Naive B cell (primary cell): ENCODE results near the gene MAJIN. TPM values are rescaled to one million over a fixed set of nuclear protein-coding genes. Genes with fewer than 3 reads are reported as not detected.
"Not testable (repeated sequence)": the region's sequence is repeated elsewhere in the genome, so short reads cannot be mapped to it uniquely, and the experiment has no call there.

Source experiments
- ATAC-seq, 2 donors: fragments of 150-1000 bp; cut with Tn5 transposase; 2 replicates each; pipeline ENCODE4 v1.10.0; 2021; ENCODE audit warnings: low read depth in 2 of 2, mild to moderate bottlenecking in 2 of 2, moderate library complexity in 2 of 2
- DNase-seq: peaks from one replicate; pipeline ENCODE4 v3.0.0; 2022
- H3K27ac Mint-ChIP-seq, 6 donors: one replicate each; pipeline ENCODE4 v1.8.0; 2020 to 2022; ENCODE audit warnings: mild to moderate bottlenecking in 6 of 6, mixed read lengths in 6 of 6, moderate library complexity in 5 of 6, inconsistent platforms in 2 of 6
- H3K27me3 Mint-ChIP-seq, 3 donors: one replicate each; pipeline ENCODE4 v1.8.0; 2021 to 2022; ENCODE audit warnings: mixed read lengths in 3 of 3, mild to moderate bottlenecking in 1 of 3
- H3K36me3 Mint-ChIP-seq, 2 donors: one replicate each; pipeline ENCODE4 v1.8.0; 2020 to 2022; ENCODE audit warnings: mixed read lengths in 2 of 2, inconsistent platforms in 1 of 2, mild to moderate bottlenecking in 1 of 2
- H3K4me1 Mint-ChIP-seq, 3 donors: one replicate each; pipeline ENCODE4 v1.8.0; 2020 to 2022; ENCODE audit warnings: mixed read lengths in 3 of 3, inconsistent platforms in 1 of 3, mild to moderate bottlenecking in 1 of 3, moderate library complexity in 1 of 3
- H3K4me3 Mint-ChIP-seq, 8 donors: one replicate each; pipeline ENCODE4 v1.8.0; 2020 to 2022; ENCODE audit warnings: mild to moderate bottlenecking in 8 of 8, mixed read lengths in 8 of 8, moderate library complexity in 8 of 8, inconsistent platforms in 2 of 8
- H3K9me3 Mint-ChIP-seq, 7 donors: one replicate each; pipeline ENCODE4 v1.8.0; 2020 to 2022; ENCODE audit warnings: mixed read lengths in 7 of 7, mild to moderate bottlenecking in 5 of 7, inconsistent platforms in 2 of 7, moderate library complexity in 1 of 7
- polyA plus RNA-seq, 6 donors: library from polyadenylated mRNA; unstranded; fragments of 300-500 nt; fragmentation: Illumina TruSeq; gene quantifications; one replicate each; pipeline ENCODE4 v1.2.3, GENCODE V29; 2021; ENCODE audit warnings: low read depth in 6 of 6

The MAJIN gene
- polyA plus RNA-seq, 6 donors from 2014 or later, result 0.48 to 1.7 (median 1.1) TPM; not detected in 2

- DNase-seq (no peak), ATAC-seq (no peak)
- H3K4me3 Mint-ChIP-seq, result no peak overlapping the region
- H3K4me1 Mint-ChIP-seq, result peaks cover 0 to 3% (median under 1%) of the 10 kb centered on the region in 3 donors
- H3K36me3 Mint-ChIP-seq, result no peaks in the 10 kb centered on the region
- no peaks in the 10 kb centered on the region for H3K27me3 Mint-ChIP-seq
- no peaks in the 10 kb centered on the region for H3K9me3 Mint-ChIP-seq
- no peak overlapping the region for H3K27ac Mint-ChIP-seq
Measured at GRCh38 chr11:65003282-65003681, 31.4 kb upstream of the MAJIN start.

GRCh38 chr11:65002706-65003105, 30.8 kb upstream of the MAJIN start:
- Mint-ChIP-seq H3K27ac (no peak overlapping the region), H3K36me3 (no peaks in the 10 kb centered on the region), H3K4me3 (no peak overlapping the region), H3K4me1 (peaks cover 0 to 3% (median 3%) of the 10 kb centered on the region in 3 donors), H3K27me3 (no peaks in the 10 kb centered on the region), H3K9me3 (no peaks in the 10 kb centered on the region)
- ATAC-seq, result no peak
- no peak for DNase-seq

GRCh38 chr11:64999478-64999877, 27.6 kb upstream of the MAJIN start:
- no peaks in the 10 kb centered on the region for H3K36me3 Mint-ChIP-seq
- peak overlapping the region in 1 of 6 donors; percentile 53 for H3K27ac Mint-ChIP-seq
- no peak overlapping the region for H3K4me3 Mint-ChIP-seq
- no peaks in the 10 kb centered on the region for H3K27me3 Mint-ChIP-seq
- H3K9me3 Mint-ChIP-seq, result no peaks in the 10 kb centered on the region
- H3K4me1 Mint-ChIP-seq, result peaks cover 11 to 19% (median 13%) of the 10 kb centered on the region in 3 donors
- DNase-seq, result no peak
- ATAC-seq, result no peak

GRCh38 chr11:64998690-64999431, 27.0 kb upstream of the MAJIN start:
- no peaks in the 10 kb centered on the region for H3K36me3 Mint-ChIP-seq
- no peak for DNase-seq
- ATAC-seq, result no peak
- H3K9me3 Mint-ChIP-seq, result no peaks in the 10 kb centered on the region
- H3K27me3 Mint-ChIP-seq, result no peaks in the 10 kb centered on the region
- peak overlapping the region in 3 of 6 donors; percentile 37 to 59 (median 53) for H3K27ac Mint-ChIP-seq
- H3K4me3 Mint-ChIP-seq, result peak overlapping the region in 1 of 8 donors; percentile 15
- H3K4me1 Mint-ChIP-seq, result peaks cover 13 to 19% (median 17%) of the 10 kb centered on the region in 3 donors

- Mint-ChIP-seq H3K27me3 (no peaks in the 10 kb centered on the region), H3K36me3 (no peaks in the 10 kb centered on the region), H3K4me3 (peak overlapping the region in 1 of 8 donors; percentile 13), H3K4me1 (peaks cover 13 to 19% (median 17%) of the 10 kb centered on the region in 3 donors), H3K27ac (peak overlapping the region in 1 of 6 donors; percentile 51), H3K9me3 (no peaks in the 10 kb centered on the region)
- no peak for ATAC-seq
- DNase-seq, result no peak
Measured at GRCh38 chr11:64998141-64998540, 26.2 kb upstream of the MAJIN start.

- peak within 1 kb of the TSS; percentile 63 to 94 (median 87) for H3K4me3 Mint-ChIP-seq
- DNase-seq (peak; percentile 31), ATAC-seq (peak; percentile 87 to 88)
- H3K9me3 Mint-ChIP-seq, result no peaks in the 10 kb centered on the region
- no peaks in the 10 kb centered on the region for H3K36me3 Mint-ChIP-seq
- peaks cover 21 to 25% (median 25%) of the 10 kb centered on the region in 3 donors for H3K4me1 Mint-ChIP-seq
- no peaks in the 10 kb centered on the region for H3K27me3 Mint-ChIP-seq
- H3K27ac Mint-ChIP-seq, result peak within 1 kb of the TSS in 5 of 6 donors; percentile 54 to 94 (median 78)
Measured at GRCh38 chr11:64996710-64997380, 24.9 kb upstream of the MAJIN start, which contains the start of gene BATF2. Gene BATF2, minus strand, starts transcription at chr11:64996971. Its CDS starts 57 bp downstream, at chr11:64996914.

- Mint-ChIP-seq H3K9me3 (no peaks in the 10 kb centered on the region), H3K27ac (peak overlapping the region in 4 of 6 donors; percentile 33 to 92 (median 84)), H3K4me3 (peak overlapping the region; percentile 63 to 94 (median 87)), H3K4me1 (peaks cover 26 to 31% (median 30%) of the 10 kb centered on the region in 3 donors), H3K27me3 (no peaks in the 10 kb centered on the region), H3K36me3 (no peaks in the 10 kb centered on the region)
- DNase-seq (no peak), ATAC-seq (no peak)
Measured at GRCh38 chr11:64996327-64996709, 24.4 kb upstream of the MAJIN start.

- no peak overlapping the region for H3K4me3 Mint-ChIP-seq
- H3K4me1 Mint-ChIP-seq, result peaks cover 44 to 48% (median 46%) of the 10 kb centered on the region in 3 donors
- DNase-seq (no peak), ATAC-seq (no peak)
- H3K27ac Mint-ChIP-seq, result no peak overlapping the region
- no peaks in the 10 kb centered on the region for H3K36me3 Mint-ChIP-seq
- no peaks in the 10 kb centered on the region for H3K27me3 Mint-ChIP-seq
- H3K9me3 Mint-ChIP-seq, result no peaks in the 10 kb centered on the region
Measured at GRCh38 chr11:64994318-64994717, 22.4 kb upstream of the MAJIN start.

GRCh38 chr11:64990222-64990923, 18.5 kb upstream of the MAJIN start:
- peak overlapping the region; percentile 12 to 91 (median 81) for H3K4me3 Mint-ChIP-seq
- peaks cover 53 to 62% (median 59%) of the 10 kb centered on the region in 3 donors for H3K4me1 Mint-ChIP-seq
- DNase-seq, result peak; percentile 51
- no peaks in the 10 kb centered on the region for H3K36me3 Mint-ChIP-seq
- no peaks in the 10 kb centered on the region for H3K27me3 Mint-ChIP-seq
- peak; percentile 89 for ATAC-seq
- H3K27ac Mint-ChIP-seq, result peak overlapping the region; percentile 1 to 94 (median 86)
- H3K9me3 Mint-ChIP-seq, result peaks cover 0 to 2% (median 0%) of the 10 kb centered on the region in 7 donors

GRCh38 chr11:64989416-64989815, 17.5 kb upstream of the MAJIN start:
- DNase-seq (no peak), ATAC-seq (no peak)
- peaks cover 62 to 71% (median 68%) of the 10 kb centered on the region in 3 donors for H3K4me1 Mint-ChIP-seq
- H3K36me3 Mint-ChIP-seq, result no peaks in the 10 kb centered on the region
- H3K27me3 Mint-ChIP-seq, result no peaks in the 10 kb centered on the region
- peak overlapping the region in 6 of 8 donors; percentile 36 to 91 (median 82) for H3K4me3 Mint-ChIP-seq
- peaks cover 0 to 4% (median 0%) of the 10 kb centered on the region in 7 donors for H3K9me3 Mint-ChIP-seq
- peak overlapping the region in 4 of 6 donors; percentile 59 to 86 (median 74) for H3K27ac Mint-ChIP-seq

- peaks cover 0 to 4% (median 0%) of the 10 kb centered on the region in 7 donors for H3K9me3 Mint-ChIP-seq
- no peaks in the 10 kb centered on the region for H3K27me3 Mint-ChIP-seq
- ATAC-seq (no peak), DNase-seq (no peak)
- no peaks in the 10 kb centered on the region for H3K36me3 Mint-ChIP-seq
- H3K4me1 Mint-ChIP-seq, result peaks cover 67 to 80% (median 72%) of the 10 kb centered on the region in 3 donors
- peak overlapping the region in 3 of 8 donors; percentile 23 to 82 (median 39) for H3K4me3 Mint-ChIP-seq
- H3K27ac Mint-ChIP-seq, result peak overlapping the region in 2 of 6 donors; percentile 7 to 52
Measured at GRCh38 chr11:64987998-64988854, 16.3 kb upstream of the MAJIN start.

GRCh38 chr11:64983339-64983738, 11.4 kb upstream of the MAJIN start:
- H3K27ac Mint-ChIP-seq, H3K27me3 Mint-ChIP-seq, H3K36me3 Mint-ChIP-seq, H3K9me3 Mint-ChIP-seq, DNase-seq, ATAC-seq: not testable (repeated sequence)
- Mint-ChIP-seq H3K4me1 (peaks cover 37 to 54% (median 39%) of the 10 kb centered on the region in 3 donors), H3K4me3 (peak overlapping the region in 2 of 8 donors; percentile 48 to 49)
